IMR-90 (cell line): ENCODE measurements around the gene OPTN. TPM values are rescaled to one million over a fixed set of nuclear protein-coding genes. Genes with fewer than 3 reads are reported as not detected.

ENCODE experiments used
- ATAC-seq: fragments of 200-7000 bp; cut with Tn5 transposase; 2 replicates; pipeline ENCODE4 v1.9.1; 2020; ENCODE audit warnings: low read depth, mild to moderate bottlenecking, moderate library complexity
- BruUV-seq: library from RNA; stranded (reverse); fragments of 400-500 nt; replicated peaks from 2 replicates; lab custom pipeline; 2021; lab: Mats Ljungman, UMichigan
- CTCF ChIA-PET: fragments of 300-600 bp; formaldehyde crosslinking; extraction: SDS; loops from one replicate; lab custom pipeline; 2021; ENCODE audit warnings: antibody characterized with exemption; lab: Yijun Ruan, JAX
- POLR2A ChIA-PET: fragments of 300-600 bp; sonication (Branson Sonifier 250); formaldehyde crosslinking; loops from one replicate; lab custom pipeline; 2022; ENCODE audit warnings: antibody characterized with exemption; ENCODE audit not compliant: unreplicated experiment; lab: Charles Lee
- DNase-seq: peaks from one replicate; pipeline ENCODE4 v3.0.0; 2013
- H2AFZ ChIP-seq: replicated peaks from 2 replicates; pipeline ENCODE3; 2013; ENCODE audit warnings: low read length, mild to moderate bottlenecking; ENCODE audit not compliant: poor library complexity
- H2AK5ac ChIP-seq: 2 replicates; pipeline ENCODE4 v1.6.1; 2013; ENCODE audit warnings: low read depth, low read length, inconsistent platforms
- H2AK9ac ChIP-seq: replicated peaks from 2 replicates; pipeline ENCODE3; 2013; ENCODE audit warnings: mild to moderate bottlenecking, low read depth, low read length, moderate library complexity; ENCODE audit not compliant: poor library complexity
- H2BK120ac ChIP-seq: 2 replicates; pipeline ENCODE4 v1.6.1; 2013; ENCODE audit warnings: low read depth, low read length, inconsistent platforms
- H2BK15ac ChIP-seq: 3 replicates; pipeline ENCODE4 v1.6.1; 2013; ENCODE audit warnings: low read depth, low read length, inconsistent platforms
- H2BK20ac ChIP-seq: 2 replicates; pipeline ENCODE4 v1.6.1; 2013; ENCODE audit warnings: low read depth, mild to moderate bottlenecking, inconsistent platforms, low read length, moderate library complexity
- H2BK5ac ChIP-seq: 2 replicates; pipeline ENCODE4 v1.6.1; 2013; ENCODE audit warnings: mild to moderate bottlenecking, low read depth, low read length, inconsistent platforms; ENCODE audit not compliant: poor library complexity, severe bottlenecking
- H3K14ac ChIP-seq: replicated peaks from 2 replicates; pipeline ENCODE4 v1.6.1; 2013; ENCODE audit warnings: low read depth, low read length, inconsistent platforms
- H3K18ac ChIP-seq: 2 replicates; pipeline ENCODE4 v1.6.1; 2013; ENCODE audit warnings: low read depth, low read length, control low read depth
- H3K23ac ChIP-seq: 2 replicates; pipeline ENCODE4 v1.6.1; 2013; ENCODE audit warnings: low read depth, low read length, inconsistent platforms
- H3K27ac ChIP-seq: 2 replicates; pipeline ENCODE4 v1.5.1; 2013; ENCODE audit warnings: mild to moderate bottlenecking, control low read depth, low read length; ENCODE audit not compliant: insufficient read depth
- H3K27me3 ChIP-seq: 2 replicates; pipeline ENCODE4 v1.6.1; 2013; ENCODE audit warnings: low read length; ENCODE audit not compliant: control insufficient read depth, insufficient read depth
- H3K36me3 ChIP-seq: 2 replicates; pipeline ENCODE4 v1.6.1; 2013; ENCODE audit warnings: low read length, mixed read lengths; ENCODE audit not compliant: control insufficient read depth, insufficient read depth
- H3K4ac ChIP-seq: 2 replicates; pipeline ENCODE4 v1.6.1; 2013; ENCODE audit warnings: low read depth, low read length, inconsistent platforms
- H3K4me1 ChIP-seq: 2 replicates; pipeline ENCODE4 v1.6.1; 2013; ENCODE audit warnings: low read length, mixed read lengths; ENCODE audit not compliant: control insufficient read depth, insufficient read depth
- H3K4me2 ChIP-seq: 2 replicates; pipeline ENCODE4 v1.6.1; 2013; ENCODE audit warnings: low read depth, mild to moderate bottlenecking, control low read depth, low read length, moderate library complexity
- H3K4me3 ChIP-seq: 2 replicates; pipeline ENCODE4 v1.5.1; 2013; ENCODE audit warnings: low read depth, mild to moderate bottlenecking, control low read depth, low read length, moderate library complexity; ENCODE audit not compliant: insufficient read depth
- H3K56ac ChIP-seq: 2 replicates; pipeline ENCODE4 v1.6.1; 2013; ENCODE audit warnings: low read length, inconsistent platforms; ENCODE audit not compliant: insufficient read depth; ENCODE audit errors: extremely low read depth
- H3K79me1 ChIP-seq, 2 experiments: 2 replicates each; pipeline ENCODE4 v1.6.1; 2013; ENCODE audit warnings: low read length in 2 of 2, inconsistent platforms in 1 of 2, low read depth in 1 of 2
- H3K9ac ChIP-seq: 2 replicates; pipeline ENCODE4 v1.6.1; 2013; ENCODE audit warnings: low read depth, low read length, control low read depth
- H3K9me1 ChIP-seq: 2 replicates; pipeline ENCODE4 v1.6.1; 2013; ENCODE audit warnings: low read length, inconsistent platforms; ENCODE audit not compliant: insufficient read depth
- H3K9me3 ChIP-seq: 2 replicates; pipeline ENCODE4 v1.6.1; 2013; ENCODE audit warnings: low read length; ENCODE audit not compliant: control insufficient read depth, insufficient read depth
- H4K20me1 ChIP-seq: 2 replicates; pipeline ENCODE4 v1.6.1; 2013; ENCODE audit warnings: low read length, inconsistent platforms; ENCODE audit not compliant: insufficient read depth
- H4K5ac ChIP-seq: 2 replicates; pipeline ENCODE4 v1.6.1; 2013; ENCODE audit warnings: mild to moderate bottlenecking, low read depth, low read length, control low read depth
- H4K8ac ChIP-seq, 2 experiments: 2 replicates each; pipeline ENCODE4 v1.6.1; 2013; ENCODE audit warnings: low read depth in 2 of 2, low read length in 2 of 2, control low read depth in 1 of 2, inconsistent platforms in 1 of 2
- H4K91ac ChIP-seq: 2 replicates; pipeline ENCODE4 v1.6.1; 2013; ENCODE audit warnings: low read depth, low read length, inconsistent platforms; ENCODE audit not compliant: insufficient read depth
- BHLHE40 ChIP-seq: fragments of 150-350 bp; IDR thresholded peaks from 2 replicates; pipeline ENCODE4 v1.6.1; 2016; ENCODE audit warnings: mild to moderate bottlenecking, low read depth, low read length
- CEBPB ChIP-seq: IDR thresholded peaks from 2 replicates; pipeline ENCODE4 v1.6.1; 2012; ENCODE audit warnings: low read depth, low read length, improper control_type of control experiment
- CHD1 ChIP-seq: IDR thresholded peaks from 2 replicates; pipeline ENCODE4 v1.6.1; 2012; ENCODE audit warnings: low read depth, low read length, improper control_type of control experiment
- ELK1 ChIP-seq: fragments of 150-350 bp; IDR thresholded peaks from 2 replicates; pipeline ENCODE4 v1.6.1; 2016; ENCODE audit warnings: low read depth, mild to moderate bottlenecking, low read length, moderate library complexity, borderline replicate concordance
- FOS ChIP-seq: fragments of 150-350 bp; IDR thresholded peaks from 2 replicates; pipeline ENCODE4 v1.6.1; 2016; ENCODE audit warnings: low read depth, low read length
- MAFK ChIP-seq: IDR thresholded peaks from 2 replicates; pipeline ENCODE4 v1.6.1; 2012; ENCODE audit warnings: low read depth, low read length, improper control_type of control experiment
- MAZ ChIP-seq: IDR thresholded peaks from 2 replicates; pipeline ENCODE4 v1.6.1; 2012; ENCODE audit warnings: low read depth, mild to moderate bottlenecking, low read length, improper control_type of control experiment, moderate library complexity, borderline replicate concordance
- MXI1 ChIP-seq: IDR thresholded peaks from 2 replicates; pipeline ENCODE4 v1.6.1; 2012; ENCODE audit warnings: low read depth, mild to moderate bottlenecking, low read length, moderate library complexity, borderline replicate concordance
- NFE2L2 ChIP-seq: fragments of 150-350 bp; IDR thresholded peaks from 2 replicates; pipeline ENCODE4 v1.6.1; 2016; ENCODE audit warnings: low read depth, mild to moderate bottlenecking, low read length
- RAD21 ChIP-seq: IDR thresholded peaks from 2 replicates; pipeline ENCODE4 v1.6.1; 2012; ENCODE audit warnings: low read length, improper control_type of control experiment
- RCOR1 ChIP-seq: IDR thresholded peaks from 2 replicates; pipeline ENCODE4 v1.6.1; 2012; ENCODE audit warnings: mild to moderate bottlenecking, low read length, improper control_type of control experiment; ENCODE audit not compliant: insufficient replicate concordance
- RFX5 ChIP-seq: IDR thresholded peaks from 2 replicates; pipeline ENCODE4 v1.8.0; 2012; ENCODE audit warnings: low read depth, mild to moderate bottlenecking, low read length, moderate library complexity
- SMC3 ChIP-seq: fragments of 150-350 bp; IDR thresholded peaks from 2 replicates; pipeline ENCODE4 v1.6.1; 2016; ENCODE audit warnings: low read depth, mild to moderate bottlenecking, antibody characterized with exemption, low read length, moderate library complexity
- USF2 ChIP-seq: fragments of 150-350 bp; IDR thresholded peaks from 2 replicates; pipeline ENCODE4 v1.6.1; 2017; ENCODE audit warnings: mild to moderate bottlenecking, antibody characterized with exemption, low read length, low read depth
- WGBS, 2 experiments: methylation state at CpG; one replicate each; pipeline versions ENCODE4 v1.1.5 to v1.1.7; 2013; ENCODE audit warnings: missing lambda C conversion rate in 2 of 2; ENCODE audit not compliant: insufficient read length in 1 of 2; ENCODE audit errors: extremely low coverage in 2 of 2; 5-methylcytosine and 5-hydroxymethylcytosine counted together
- dilution Hi-C: fragments of 300-500 bp; cut with HindIII; formaldehyde crosslinking; loops from one replicate; pipeline ENCODE4 v1.14.3; 2018; ENCODE audit warnings: low sequenced_read_pairs; ENCODE audit not compliant: unreplicated experiment
- in situ Hi-C: fragments of 300-500 bp; cut with MboI; formaldehyde crosslinking; loops from 3 replicates; pipeline ENCODE4 v1.14.3; 2019; ENCODE audit warnings: low sequenced_read_pairs, inconsistent platforms, mixed read lengths
- intact Hi-C: fragments of 100-400 bp; cut with micrococcal nuclease; formaldehyde crosslinking; loops from 2 replicates; pipeline ENCODE4 v1.10.0; 2022
- polyA plus RNA-seq, 3 experiments: library from polyadenylated mRNA; depleted of rRNA; stranded (reverse); fragments of >200 nt; gene quantifications; 2 replicates each; pipeline ENCODE4 v1.2.3, GENCODE V29; 2012; ENCODE audit warnings: low replicate concordance in 1 of 3
- total RNA-seq: library from RNA; depleted of rRNA; stranded (reverse); fragments of >200 nt; gene quantifications from 2 replicates; pipeline ENCODE4 v1.2.3, GENCODE V29; 2012
- TF ChIP-seq, protein P1 (sequence below): conservative IDR thresholded peaks from 2 replicates; pipeline ENCODE4 v1.5.1; 2012; ENCODE audit warnings: mild to moderate bottlenecking, low read depth, low read length, improper control_type of control experiment

Gene OPTN
- total and polyA plus RNA-seq, 2 of the 4 experiments (the other 2 are of a cell fraction) = 34.8 to 41.4 TPM

GRCh38 chr10:13121500-13121854 is 21.5 kb downstream of the OPTN start:
- Histone ChIP-seq H3K18ac (no peak overlapping the region), H3K14ac (no peak overlapping the region), H3K27ac (peak overlapping the region; percentile 26; the same call in 1 of the 2 replicates), H3K23ac (no peak overlapping the region), H2BK15ac (no peak overlapping the region), H2BK20ac (no peak overlapping the region), H2BK120ac (no peak overlapping the region), H4K8ac (no peak overlapping the region), H3K9me1 (peaks cover 2% of the 10 kb centered on the region; the same call in 1 of the 2 replicates), H3K79me1 (peaks cover 4 to 9% of the 10 kb centered on the region in 2 experiments; a peak in 2 of 4 replicates), H4K20me1 (no peaks in the 10 kb centered on the region), H2AFZ (no peak overlapping the region), H3K4ac (no peak overlapping the region), H2AK9ac (no peak overlapping the region), H2BK5ac (no peak overlapping the region), H3K27me3 (no peaks in the 10 kb centered on the region), H3K36me3 (peaks cover 37% of the 10 kb centered on the region), H3K56ac (no peak overlapping the region), H3K4me1 (peaks cover 3% of the 10 kb centered on the region; the same call in 1 of the 2 replicates), H3K9ac (no peak overlapping the region), H2AK5ac (no peak overlapping the region), H4K91ac (no peak overlapping the region), H3K4me3 (no peak overlapping the region), H3K9me3 (no peaks in the 10 kb centered on the region), H4K5ac (no peak overlapping the region), H3K4me2 (no peak overlapping the region)
- ChIA-PET CTCF (no interaction called here), POLR2A (no interaction called here)
- DNase-seq (no peak), ATAC-seq (no peak)
- in situ Hi-C loops = no loop called here
- dilution Hi-C loops = no loop called here
- TF ChIP-seq BHLHE40 = no peak
- TF ChIP-seq RFX5 = no peak
- no peak for TF ChIP-seq RCOR1
- no peak for TF ChIP-seq SMC3
- TF ChIP-seq CHD1 = no peak
- no peak for TF ChIP-seq MXI1
- TF ChIP-seq FOS = no peak
- TF ChIP-seq, protein P1, sequence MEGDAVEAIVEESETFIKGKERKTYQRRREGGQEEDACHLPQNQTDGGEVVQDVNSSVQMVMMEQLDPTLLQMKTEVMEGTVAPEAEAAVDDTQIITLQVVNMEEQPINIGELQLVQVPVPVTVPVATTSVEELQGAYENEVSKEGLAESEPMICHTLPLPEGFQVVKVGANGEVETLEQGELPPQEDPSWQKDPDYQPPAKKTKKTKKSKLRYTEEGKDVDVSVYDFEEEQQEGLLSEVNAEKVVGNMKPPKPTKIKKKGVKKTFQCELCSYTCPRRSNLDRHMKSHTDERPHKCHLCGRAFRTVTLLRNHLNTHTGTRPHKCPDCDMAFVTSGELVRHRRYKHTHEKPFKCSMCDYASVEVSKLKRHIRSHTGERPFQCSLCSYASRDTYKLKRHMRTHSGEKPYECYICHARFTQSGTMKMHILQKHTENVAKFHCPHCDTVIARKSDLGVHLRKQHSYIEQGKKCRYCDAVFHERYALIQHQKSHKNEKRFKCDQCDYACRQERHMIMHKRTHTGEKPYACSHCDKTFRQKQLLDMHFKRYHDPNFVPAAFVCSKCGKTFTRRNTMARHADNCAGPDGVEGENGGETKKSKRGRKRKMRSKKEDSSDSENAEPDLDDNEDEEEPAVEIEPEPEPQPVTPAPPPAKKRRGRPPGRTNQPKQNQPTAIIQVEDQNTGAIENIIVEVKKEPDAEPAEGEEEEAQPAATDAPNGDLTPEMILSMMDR = no peak
- TF ChIP-seq CEBPB = no peak
- no peak for TF ChIP-seq NFE2L2
- TF ChIP-seq ELK1 = no peak
- TF ChIP-seq MAZ = no peak
- TF ChIP-seq USF2 = no peak
- no peak for TF ChIP-seq MAFK
- TF ChIP-seq RAD21 = no peak
- intact Hi-C loops = no loop called here
- WGBS, 2 experiments = no CpG with 5 or more reads among the region's 1 CpG
- no TSS peak for BruUV-seq
